Esophagus squamous epithelium (tissue), 5 donors: Measurements from ENCODE around the gene BABAM1. TPM values are rescaled to one million over a fixed set of nuclear protein-coding genes. Genes with fewer than 3 reads are reported as not detected.
"Not testable (repeated sequence)": the region's sequence is repeated elsewhere in the genome, so short reads cannot be mapped to it uniquely, and the experiment has no call there.

Experiments
- DNase-seq: peaks from one replicate; lab custom pipeline; 2025; lab: John Stamatoyannopoulos, UW
- H3K27ac ChIP-seq, 4 donors: fragments of 200-600 bp; sonication (generic); one replicate each; pipeline ENCODE4 v1.5.1; 2016 to 2019; ENCODE audit warnings: mild to moderate bottlenecking in 1 of 4
- H3K27me3 ChIP-seq, 4 donors: fragments of 200-600 bp; sonication (generic); 1 replicate in 3 of 4; 2 replicates in 1 of 4; pipeline versions ENCODE4 v1.5.1 to v1.6.0; 2017 to 2021; ENCODE audit warnings: antibody characterized with exemption in 1 of 4
- H3K36me3 ChIP-seq, 3 donors: fragments of 200-600 bp; sonication (generic); one replicate each; pipeline ENCODE4 v1.5.1; 2016 to 2019
- H3K4me1 ChIP-seq, 3 donors: fragments of 200-600 bp; sonication (generic); one replicate each; pipeline ENCODE4 v1.5.1; 2017 to 2019
- H3K4me3 ChIP-seq, 4 donors: fragments of 200-600 bp; sonication (generic); 1 replicate in 3 of 4; 2 replicates in 1 of 4; pipeline ENCODE4 v1.5.1; 2016 to 2019; ENCODE audit warnings: mild to moderate bottlenecking in 2 of 4, moderate library complexity in 1 of 4
- H3K9me3 ChIP-seq, 3 donors: fragments of 200-600 bp; sonication (generic); one replicate each; pipeline ENCODE4 v1.5.1; 2016 to 2019
- CTCF ChIP-seq, 6 experiments: fragments of 450-650 bp in 4 of 6; fragments of 200-600 bp in 2 of 6; sonication (generic) in 2 of 6; IDR thresholded peaks; one replicate each; pipeline ENCODE4 v1.5.1; 2016 to 2019; ENCODE audit warnings: antibody characterized with exemption in 6 of 6, mild to moderate bottlenecking in 4 of 6, moderate library complexity in 4 of 6
- POLR2A ChIP-seq, 4 donors: fragments of 450-650 bp; IDR thresholded peaks; one replicate each; pipeline ENCODE4 v1.6.1; 2017; ENCODE audit warnings: antibody characterized with exemption in 4 of 4, mild to moderate bottlenecking in 4 of 4, moderate library complexity in 3 of 4
- WGBS, 2 donors: methylation state at CpG; one replicate each; pipeline ENCODE4 v1.1.5; 2018; 5-methylcytosine and 5-hydroxymethylcytosine counted together
- intact Hi-C: fragments of 100-400 bp; cut with DNase I; formaldehyde crosslinking; loops from one replicate; pipeline ENCODE4 v1.15.0; 2022
- total RNA-seq, 4 donors: library from RNA; depleted of rRNA; stranded (reverse); fragments of >200 nt; gene quantifications; one replicate each; pipeline ENCODE4 v1.1.0, GENCODE V29; 2016
- donor health status: DM: yes; HTN: yes; CAD: no.

The BABAM1 gene
- total RNA-seq, 4 donors from 2014 or later = 29.1 to 55.8 (median 53.1) TPM

DNA sequence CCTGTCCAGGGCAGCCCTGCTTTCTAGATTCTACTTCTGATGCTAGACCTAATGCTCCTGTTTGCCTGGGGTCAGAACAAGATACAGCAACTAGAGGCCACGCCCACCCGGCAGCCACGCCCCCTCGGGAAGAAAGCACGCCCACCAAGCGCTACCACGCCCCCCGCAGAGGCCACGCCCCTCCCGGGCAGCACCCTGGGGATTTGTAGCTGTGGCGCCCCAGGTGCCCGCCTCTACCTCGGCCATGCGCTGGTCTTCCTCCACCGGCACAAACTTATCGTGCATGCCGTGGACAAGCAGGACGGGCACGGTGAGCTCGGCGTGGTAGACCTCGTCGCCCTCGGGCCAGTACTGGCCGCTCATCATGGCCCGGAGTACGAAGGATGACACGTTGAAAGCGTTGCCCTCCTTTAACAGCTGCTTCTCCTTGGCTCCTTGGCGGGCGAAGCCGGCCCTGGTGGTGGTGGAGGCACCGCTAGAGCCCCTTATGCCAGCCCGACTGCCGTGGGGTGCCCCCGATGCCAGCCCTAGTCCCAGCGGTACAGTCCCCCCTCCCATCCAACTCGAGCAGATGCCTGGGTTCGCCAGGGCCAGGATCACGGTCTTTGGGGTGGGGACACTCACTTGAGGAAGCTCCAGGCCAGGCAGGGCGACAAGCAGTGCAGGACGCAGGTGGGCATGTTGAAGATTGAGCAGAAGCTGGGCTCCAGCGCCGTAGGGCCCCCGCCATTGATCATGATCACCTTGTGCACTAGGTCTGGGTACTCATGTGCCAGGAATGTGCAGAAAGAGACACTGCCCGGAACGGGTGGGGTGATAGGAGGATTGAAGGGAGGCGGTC, 27.0 kb downstream of the BABAM1 start:
- H3K27me3 ChIP-seq = peaks cover 0 to 2% (median 0%) of the 10 kb centered on the region in 4 donors
- no peak for DNase-seq
- peaks cover 8 to 33% (median 8%) of the 10 kb centered on the region in 3 donors for H3K4me1 ChIP-seq
- TF ChIP-seq CTCF (IDR thresholded peaks at IDR 0.05) (no peak), POLR2A (IDR thresholded peaks at IDR 0.05) (no peak)
- intact Hi-C loops = loop anchor here (10.0 kb wide), 1 partner anchor 91 kb away; no protein-coding TSS in a partner anchor
- 67 to 93% methylated on average over 10 to 19 of the region's 48 CpGs for WGBS, 2 donors
- H3K9me3 ChIP-seq = no peaks in the 10 kb centered on the region
- peaks cover 0 to 18% (median 0%) of the 10 kb centered on the region in 3 donors for H3K36me3 ChIP-seq
- H3K4me3 ChIP-seq = no peak overlapping the region
- peak overlapping the region in 1 of 4 donors; percentile 3 for H3K27ac ChIP-seq

- DNase-seq, H3K27ac ChIP-seq, H3K4me3 ChIP-seq, H3K27me3 ChIP-seq, H3K9me3 ChIP-seq: not testable (repeated sequence)
- Histone ChIP-seq H3K36me3 (peaks cover 0 to 24% (median 0%) of the 10 kb centered on the region in 3 donors), H3K4me1 (peaks cover 8 to 28% (median 8%) of the 10 kb centered on the region in 3 donors)
- intact Hi-C loops = loop anchor here (10.0 kb wide), 1 partner anchor 89 kb away; no protein-coding TSS in a partner anchor
- 88 to 92% methylated on average over 5 to 6 of the region's 6 CpGs for WGBS, 2 donors
Observed at GRCh38 chr19:17295551-17295950, 28.3 kb downstream of the BABAM1 start.

GRCh38 chr19:17296273-17296672, 29.0 kb downstream of the BABAM1 start:
- Histone ChIP-seq H3K27ac (no peak overlapping the region), H3K4me1 (peaks cover 8 to 31% (median 8%) of the 10 kb centered on the region in 3 donors), H3K9me3 (no peaks in the 10 kb centered on the region), H3K36me3 (peaks cover 0 to 32% (median 0%) of the 10 kb centered on the region in 3 donors), H3K4me3 (no peak overlapping the region), H3K27me3 (no peaks in the 10 kb centered on the region)
- WGBS, 2 donors = 47 to 49% methylated on average over 4 of the region's 4 CpGs
- intact Hi-C loops = loop anchor here (10.0 kb wide), 1 partner anchor 89 kb away; no protein-coding TSS in a partner anchor
- no peak for DNase-seq
- TF ChIP-seq POLR2A (IDR thresholded peaks at IDR 0.05) = no peak
- no peak for TF ChIP-seq CTCF (IDR thresholded peaks at IDR 0.05)

- intact Hi-C loops = loop anchor here (10.0 kb wide), 1 partner anchor 88 kb away; no protein-coding TSS in a partner anchor
- no peak for DNase-seq
- Histone ChIP-seq H3K4me3 (no peak overlapping the region), H3K9me3 (no peaks in the 10 kb centered on the region), H3K27me3 (no peaks in the 10 kb centered on the region), H3K36me3 (peaks cover 0 to 34% (median 0%) of the 10 kb centered on the region in 3 donors), H3K27ac (no peak overlapping the region), H3K4me1 (peaks cover 5 to 34% (median 6%) of the 10 kb centered on the region in 3 donors)
- no peak for TF ChIP-seq CTCF (IDR thresholded peaks at IDR 0.05)
- TF ChIP-seq POLR2A (IDR thresholded peaks at IDR 0.05) = no peak
- WGBS, 2 donors = 79 to 94% methylated on average over 6 of the region's 6 CpGs
Observed at GRCh38 chr19:17296976-17297375, 29.7 kb downstream of the BABAM1 start.

- no peak for DNase-seq
- intact Hi-C loops = no loop called here
- Histone ChIP-seq H3K4me3 (no peak overlapping the region), H3K4me1 (peaks cover 17 to 47% (median 28%) of the 10 kb centered on the region in 3 donors), H3K9me3 (no peaks in the 10 kb centered on the region), H3K36me3 (peaks cover 0 to 26% (median 0%) of the 10 kb centered on the region in 3 donors), H3K27ac (no peak overlapping the region), H3K27me3 (no peaks in the 10 kb centered on the region)
- TF ChIP-seq POLR2A (IDR thresholded peaks at IDR 0.05) (no peak), CTCF (IDR thresholded peaks at IDR 0.05) (no peak)
- 100% methylated on average over 1 of the region's 51 CpGs; no CpG with 5 or more reads in 1 of the 2 donors for WGBS, 2 donors
Observed at GRCh38 chr19:17300992-17301619, 33.9 kb downstream of the BABAM1 start.
